GM19438 (cell line): Measurements from ENCODE around the gene F13A1.

Experiments
- ATAC-seq: cut with Tn5 transposase; IDR thresholded peaks from one replicate; pipeline ENCODE4 v1.9.1; 2021; ENCODE audit warnings: low read depth; ENCODE audit not compliant: unreplicated experiment

Gene F13A1

GRCh38 chr6:6123803-6124202 lies 196.7 kb downstream of the F13A1 start:
- ATAC-seq = no peak

GRCh38 chr6:6121943-6122342 lies 198.5 kb downstream of the F13A1 start:
- ATAC-seq = no peak

DNA sequence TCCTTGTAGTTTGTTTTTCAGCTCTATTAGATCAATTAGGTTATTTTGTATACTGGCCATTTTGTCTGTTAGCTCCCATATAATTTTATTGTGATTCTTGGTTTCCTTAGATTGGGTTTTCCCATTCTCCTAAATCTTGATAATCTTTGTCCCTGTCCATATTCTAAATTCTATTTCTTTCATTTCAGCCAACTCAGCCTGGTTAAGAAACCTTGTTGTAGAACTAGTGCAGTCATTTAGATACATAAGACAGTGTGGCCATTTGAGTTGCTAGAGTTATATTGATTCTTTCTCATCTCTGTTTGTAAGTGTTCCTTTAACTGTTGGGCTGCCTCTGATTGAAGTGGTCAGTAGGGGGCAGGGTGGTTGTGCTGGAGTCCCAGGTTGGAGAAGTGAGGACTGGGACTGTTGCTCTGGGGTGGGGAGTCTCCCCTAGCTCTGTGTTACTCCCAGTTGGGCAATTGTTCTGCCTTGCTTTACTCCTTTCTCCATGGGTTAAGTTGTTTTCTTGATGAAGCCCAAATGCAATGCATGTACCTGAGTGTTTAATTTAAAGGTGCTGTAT lies 214.9 kb downstream of the F13A1 start:
- no peak for ATAC-seq
